ENCODE data around the gene ALDH2. TPM values are rescaled to one million over a fixed set of nuclear protein-coding genes. Genes with fewer than 3 reads are reported as not detected.

Gene ALDH2
- polyA plus RNA-seq, 1 experiment, result 48.8 TPM

DNA sequence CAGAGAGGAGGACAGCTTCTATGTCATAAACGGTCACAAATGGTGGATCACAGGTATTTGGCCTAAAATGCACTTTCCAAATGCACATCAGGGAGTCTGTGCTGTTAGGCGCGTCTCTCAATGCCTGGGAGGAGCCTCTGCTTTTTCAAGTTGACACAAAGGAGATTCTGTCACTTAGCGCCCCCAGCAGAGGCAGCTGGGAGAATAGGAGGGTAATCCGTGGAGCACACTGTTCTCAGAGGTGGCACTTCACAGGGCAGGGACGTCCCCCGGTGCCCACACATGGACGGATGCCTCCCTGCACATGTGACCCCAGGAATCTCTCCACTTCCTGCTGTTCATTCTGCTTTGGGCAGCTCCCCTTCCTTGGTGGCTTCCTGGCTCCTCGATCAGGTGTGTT, 19.4 kb upstream of the ALDH2 start:
- Histone ChIP-seq H3K27me3 (ENCODE audit: control insufficient read depth, insufficient read depth, low read length) (no peaks in the 10 kb centered on the region), H3K4me3 (ENCODE audit: low read depth, low read length) (no peak overlapping the region), H3K36me3 (ENCODE audit: control insufficient read depth, insufficient read depth, low read length) (peaks cover 19% of the 10 kb centered on the region)
- ChIA-PET CTCF (interaction anchor here (0.7 kb wide), 1 partner anchor 72 kb away, joined by 3 read pairs; no protein-coding TSS in a partner anchor), POLR2A (no interaction called here)
- TF ChIP-seq, protein P1, sequence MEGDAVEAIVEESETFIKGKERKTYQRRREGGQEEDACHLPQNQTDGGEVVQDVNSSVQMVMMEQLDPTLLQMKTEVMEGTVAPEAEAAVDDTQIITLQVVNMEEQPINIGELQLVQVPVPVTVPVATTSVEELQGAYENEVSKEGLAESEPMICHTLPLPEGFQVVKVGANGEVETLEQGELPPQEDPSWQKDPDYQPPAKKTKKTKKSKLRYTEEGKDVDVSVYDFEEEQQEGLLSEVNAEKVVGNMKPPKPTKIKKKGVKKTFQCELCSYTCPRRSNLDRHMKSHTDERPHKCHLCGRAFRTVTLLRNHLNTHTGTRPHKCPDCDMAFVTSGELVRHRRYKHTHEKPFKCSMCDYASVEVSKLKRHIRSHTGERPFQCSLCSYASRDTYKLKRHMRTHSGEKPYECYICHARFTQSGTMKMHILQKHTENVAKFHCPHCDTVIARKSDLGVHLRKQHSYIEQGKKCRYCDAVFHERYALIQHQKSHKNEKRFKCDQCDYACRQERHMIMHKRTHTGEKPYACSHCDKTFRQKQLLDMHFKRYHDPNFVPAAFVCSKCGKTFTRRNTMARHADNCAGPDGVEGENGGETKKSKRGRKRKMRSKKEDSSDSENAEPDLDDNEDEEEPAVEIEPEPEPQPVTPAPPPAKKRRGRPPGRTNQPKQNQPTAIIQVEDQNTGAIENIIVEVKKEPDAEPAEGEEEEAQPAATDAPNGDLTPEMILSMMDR (IDR thresholded peaks at IDR 0.05; ENCODE audit: insufficient read depth, low read depth, low read length), result no peak
- DNase-seq (ENCODE audit: low read depth), result no peak

DNA sequence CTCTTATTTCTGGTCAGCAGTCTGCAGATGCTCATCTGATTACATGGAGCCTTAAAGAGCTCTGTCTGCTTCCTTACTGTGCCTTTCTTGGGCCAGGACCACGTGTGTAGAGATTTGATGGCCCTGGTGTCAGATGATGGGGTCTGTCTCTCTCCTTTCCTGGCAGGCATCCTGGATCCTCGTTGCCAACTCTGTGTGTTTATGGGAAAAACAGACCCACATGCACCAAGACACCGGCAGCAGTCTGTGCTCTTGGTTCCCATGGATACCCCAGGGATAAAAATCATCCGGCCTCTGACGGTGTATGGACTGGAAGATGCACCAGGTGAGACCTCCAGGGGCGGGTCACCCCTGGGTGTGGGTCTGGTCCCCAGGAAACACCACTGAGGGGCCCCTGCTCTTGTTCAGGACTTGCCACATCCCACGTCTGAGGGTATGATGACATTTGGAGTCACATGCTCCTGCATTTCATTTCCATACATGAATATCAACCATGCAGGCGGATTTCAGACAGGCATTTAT, 18.5 kb upstream of the ALDH2 start:
- Histone ChIP-seq H3K27me3 (ENCODE audit: control insufficient read depth, insufficient read depth, low read length) (no peaks in the 10 kb centered on the region), H3K36me3 (ENCODE audit: control insufficient read depth, insufficient read depth, low read length) (peaks cover 19% of the 10 kb centered on the region), H3K4me3 (ENCODE audit: low read depth, low read length) (no peak overlapping the region)
- TF ChIP-seq, protein P1 (IDR thresholded peaks at IDR 0.05; ENCODE audit: insufficient read depth, low read depth, low read length), result no peak
- POLR2A ChIA-PET, result no interaction called here
- DNase-seq (ENCODE audit: low read depth), result no peak
- CTCF ChIA-PET, result interaction anchor here (1.1 kb wide), 1 partner anchor 65 kb away, joined by 3 read pairs; no protein-coding TSS in a partner anchor

DNA sequence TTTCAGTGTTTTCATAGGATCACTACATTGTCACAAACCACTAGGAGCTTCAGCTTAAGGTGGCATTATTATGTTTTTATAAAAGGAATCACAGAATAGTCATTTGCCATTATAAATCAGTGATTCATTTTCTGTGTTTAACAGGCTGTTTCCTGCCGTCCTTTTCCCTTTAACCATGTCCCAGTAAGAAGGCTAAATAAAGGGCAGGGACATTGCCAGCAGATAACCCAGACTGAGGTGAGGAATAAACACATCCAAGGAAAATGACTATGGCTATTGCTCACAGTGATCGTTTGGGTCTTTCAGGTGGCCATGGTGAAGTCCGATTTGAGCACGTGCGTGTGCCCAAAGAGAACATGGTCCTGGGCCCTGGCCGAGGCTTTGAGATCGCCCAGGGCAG, 17.9 kb upstream of the ALDH2 start:
- H3K4me3 ChIP-seq (ENCODE audit: low read depth, low read length), result no peak overlapping the region
- TF ChIP-seq, protein P1 (IDR thresholded peaks at IDR 0.05; ENCODE audit: insufficient read depth, low read depth, low read length), result no peak
- CTCF ChIA-PET, result interaction anchor here (1.1 kb wide), 1 partner anchor 64 kb away, joined by 3 read pairs; no protein-coding TSS in a partner anchor
- H3K36me3 ChIP-seq (ENCODE audit: control insufficient read depth, insufficient read depth, low read length), result peaks cover 19% of the 10 kb centered on the region
- POLR2A ChIA-PET, result no interaction called here
- H3K27me3 ChIP-seq (ENCODE audit: control insufficient read depth, insufficient read depth, low read length), result no peaks in the 10 kb centered on the region
- DNase-seq (ENCODE audit: low read depth), result no peak

DNA sequence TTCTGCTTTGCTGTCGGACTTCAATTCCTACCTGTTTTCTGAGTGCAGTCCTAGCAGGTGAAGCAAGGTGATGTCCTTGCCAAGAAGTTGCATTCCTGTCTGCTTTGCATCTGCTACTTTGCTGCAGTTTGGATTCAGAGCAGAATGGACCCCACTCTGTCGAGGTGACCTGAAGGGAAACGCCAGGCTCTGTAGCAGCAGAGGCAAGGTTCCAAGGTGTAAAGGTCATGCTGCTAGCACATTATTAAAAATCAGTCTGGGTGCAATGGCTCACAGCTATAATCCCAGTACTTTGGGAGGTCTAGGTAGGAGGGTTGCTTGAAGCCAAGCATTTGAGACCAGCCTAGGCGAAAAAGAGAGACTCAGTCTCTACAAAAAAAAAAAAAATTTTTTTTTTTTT, 17.3 kb upstream of the ALDH2 start:
- Histone ChIP-seq H3K36me3 (ENCODE audit: control insufficient read depth, insufficient read depth, low read length) (peaks cover 20% of the 10 kb centered on the region), H3K4me3 (ENCODE audit: low read depth, low read length) (no peak overlapping the region), H3K27me3 (ENCODE audit: control insufficient read depth, insufficient read depth, low read length) (no peaks in the 10 kb centered on the region)
- ChIA-PET POLR2A (no interaction called here), CTCF (interaction anchor here (1.1 kb wide), 1 partner anchor 64 kb away, joined by 3 read pairs; no protein-coding TSS in a partner anchor)
- no peak for DNase-seq (ENCODE audit: low read depth)
- TF ChIP-seq, protein P1 (IDR thresholded peaks at IDR 0.05; ENCODE audit: insufficient read depth, low read depth, low read length), result no peak

DNA sequence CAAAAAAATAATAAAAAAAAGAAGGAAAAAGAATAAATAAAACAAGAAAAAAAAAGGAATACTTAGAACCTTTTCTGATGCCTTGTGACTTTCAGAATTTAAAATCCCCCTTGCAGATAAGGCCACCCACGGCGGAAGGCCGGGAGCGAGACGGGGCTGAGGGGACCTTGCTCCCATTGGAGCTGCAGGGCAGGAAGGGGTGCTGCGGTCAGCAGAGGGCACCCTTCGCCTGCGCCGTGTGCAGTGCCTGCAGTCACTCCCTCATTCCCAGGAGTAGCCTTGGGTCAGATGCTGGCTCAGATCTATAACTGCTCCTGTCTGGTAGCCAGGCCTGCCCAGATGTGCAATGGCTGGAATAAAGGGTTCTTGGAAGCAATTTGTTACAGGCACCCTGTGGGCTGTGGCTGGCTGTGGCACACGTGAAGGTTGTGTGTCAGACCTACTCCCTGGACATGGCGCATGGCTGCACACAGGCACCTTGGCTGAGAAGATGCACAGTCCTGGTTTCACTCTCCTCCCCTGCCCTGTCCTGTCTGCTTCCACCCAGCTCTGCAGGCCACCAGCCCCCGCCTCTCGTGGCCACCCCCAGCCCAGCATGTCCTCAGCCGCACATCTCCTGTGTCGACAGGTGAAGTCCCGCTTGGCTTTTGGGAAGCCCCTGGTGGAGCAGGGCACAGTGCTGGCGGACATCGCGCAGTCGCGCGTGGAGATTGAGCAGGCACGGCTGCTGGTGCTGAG, 13.4 kb upstream of the ALDH2 start:
- TF ChIP-seq, protein P1 (IDR thresholded peaks at IDR 0.05; ENCODE audit: insufficient read depth, low read depth, low read length), result peak; percentile 84
- ChIA-PET POLR2A (no interaction called here), CTCF (interaction anchor here (0.6 to 5.0 kb wide), 22 partner anchors 8 to 1250 kb away, joined by 3 to 106 read pairs (median 5); partner anchors contain the start of gene ALDH2)
- peaks cover 12% of the 10 kb centered on the region for H3K36me3 ChIP-seq (ENCODE audit: control insufficient read depth, insufficient read depth, low read length)
- no peak overlapping the region for H3K4me3 ChIP-seq (ENCODE audit: low read depth, low read length)
- H3K27me3 ChIP-seq (ENCODE audit: control insufficient read depth, insufficient read depth, low read length), result no peaks in the 10 kb centered on the region
- DNase-seq (ENCODE audit: low read depth), result no peak
